Ishikawa (cell line): ENCODE measurements around the gene TMEM132D.

Source experiments
- CEBPB ChIP-seq: IDR thresholded peaks from 2 replicates; pipeline ENCODE4 v1.6.1; 2012
- CREB1 ChIP-seq: IDR thresholded peaks from 2 replicates; pipeline ENCODE4 v1.6.1; 2012; ENCODE audit warnings: low read depth
- EGR1 ChIP-seq: IDR thresholded peaks from 2 replicates; pipeline ENCODE4 v1.6.1; 2012
- EP300 ChIP-seq: IDR thresholded peaks from 2 replicates; pipeline ENCODE4 v1.6.1; 2012; ENCODE audit warnings: borderline replicate concordance
- FOXM1 ChIP-seq: IDR thresholded peaks from 2 replicates; pipeline ENCODE4 v1.6.1; 2012; ENCODE audit warnings: low read depth, borderline replicate concordance
- MAX ChIP-seq: IDR thresholded peaks from 2 replicates; pipeline ENCODE4 v1.6.1; 2012
- NFIC ChIP-seq: IDR thresholded peaks from 2 replicates; pipeline ENCODE4 v1.6.1; 2012
- RAD21 ChIP-seq: IDR thresholded peaks from 2 replicates; pipeline ENCODE4 v1.6.1; 2012; ENCODE audit warnings: low read depth
- REST ChIP-seq: IDR thresholded peaks from 2 replicates; pipeline ENCODE4 v1.6.1; 2012; ENCODE audit warnings: low read depth, mild to moderate bottlenecking
- TAF1 ChIP-seq: IDR thresholded peaks from 2 replicates; pipeline ENCODE4 v1.6.1; 2012; ENCODE audit warnings: low read depth, mild to moderate bottlenecking
- TCF12 ChIP-seq: IDR thresholded peaks from 2 replicates; pipeline ENCODE4 v1.6.1; 2012; ENCODE audit warnings: low read depth
- TEAD4 ChIP-seq: IDR thresholded peaks from 2 replicates; pipeline ENCODE4 v1.6.1; 2012
- USF1 ChIP-seq: IDR thresholded peaks from 2 replicates; pipeline ENCODE4 v1.6.1; 2012
- YY1 ChIP-seq: IDR thresholded peaks from 2 replicates; pipeline ENCODE4 v1.6.1; 2012; ENCODE audit warnings: low read depth
- ZBTB7A ChIP-seq: IDR thresholded peaks from 2 replicates; pipeline ENCODE4 v1.6.1; 2012; ENCODE audit warnings: low read depth

The TMEM132D gene

GRCh38 chr12:129127771-129128170 lies 776.1 kb downstream of the TMEM132D start:
- TF ChIP-seq TAF1 (no peak), MAX (no peak), FOXM1 (no peak), REST (no peak), CREB1 (no peak), USF1 (no peak)

- TF ChIP-seq YY1, result no peak
- TF ChIP-seq CREB1, result no peak
- no peak for TF ChIP-seq TAF1
- TF ChIP-seq TCF12, result no peak
Measured at GRCh38 chr12:129127211-129127610, 776.6 kb downstream of the TMEM132D start.

GRCh38 chr12:129119537-129119936 lies 784.3 kb downstream of the TMEM132D start:
- TF ChIP-seq REST (peak; percentile 71), ZBTB7A (no peak)

- TF ChIP-seq REST, result no peak
- TF ChIP-seq USF1, result no peak
- no peak for TF ChIP-seq CREB1
- TF ChIP-seq FOXM1, result no peak
- TF ChIP-seq RAD21, result no peak
- no peak for TF ChIP-seq YY1
- no peak for TF ChIP-seq TCF12
- TF ChIP-seq TEAD4, result no peak
- TF ChIP-seq ZBTB7A, result no peak
- TF ChIP-seq CEBPB, result no peak
- no peak for TF ChIP-seq NFIC
- TF ChIP-seq EP300, result no peak
- TF ChIP-seq EGR1, result no peak
- no peak for TF ChIP-seq MAX
- no peak for TF ChIP-seq TAF1
Measured at GRCh38 chr12:129115558-129115957, 788.3 kb downstream of the TMEM132D start.

- TF ChIP-seq TEAD4, result no peak
- no peak for TF ChIP-seq TAF1
- no peak for TF ChIP-seq EP300
- TF ChIP-seq NFIC, result no peak
- no peak for TF ChIP-seq CREB1
- no peak for TF ChIP-seq RAD21
- no peak for TF ChIP-seq CEBPB
- no peak for TF ChIP-seq MAX
- no peak for TF ChIP-seq FOXM1
- no peak for TF ChIP-seq EGR1
- no peak for TF ChIP-seq USF1
- TF ChIP-seq REST, result no peak
- TF ChIP-seq TCF12, result no peak
Measured at GRCh38 chr12:129110575-129110974, 793.2 kb downstream of the TMEM132D start.
